ENCODE results near the gene RERE.
A peak's percentile ranks its signal among the peaks of the same experiment; 100 is the strongest.

RERE gene

DNA sequence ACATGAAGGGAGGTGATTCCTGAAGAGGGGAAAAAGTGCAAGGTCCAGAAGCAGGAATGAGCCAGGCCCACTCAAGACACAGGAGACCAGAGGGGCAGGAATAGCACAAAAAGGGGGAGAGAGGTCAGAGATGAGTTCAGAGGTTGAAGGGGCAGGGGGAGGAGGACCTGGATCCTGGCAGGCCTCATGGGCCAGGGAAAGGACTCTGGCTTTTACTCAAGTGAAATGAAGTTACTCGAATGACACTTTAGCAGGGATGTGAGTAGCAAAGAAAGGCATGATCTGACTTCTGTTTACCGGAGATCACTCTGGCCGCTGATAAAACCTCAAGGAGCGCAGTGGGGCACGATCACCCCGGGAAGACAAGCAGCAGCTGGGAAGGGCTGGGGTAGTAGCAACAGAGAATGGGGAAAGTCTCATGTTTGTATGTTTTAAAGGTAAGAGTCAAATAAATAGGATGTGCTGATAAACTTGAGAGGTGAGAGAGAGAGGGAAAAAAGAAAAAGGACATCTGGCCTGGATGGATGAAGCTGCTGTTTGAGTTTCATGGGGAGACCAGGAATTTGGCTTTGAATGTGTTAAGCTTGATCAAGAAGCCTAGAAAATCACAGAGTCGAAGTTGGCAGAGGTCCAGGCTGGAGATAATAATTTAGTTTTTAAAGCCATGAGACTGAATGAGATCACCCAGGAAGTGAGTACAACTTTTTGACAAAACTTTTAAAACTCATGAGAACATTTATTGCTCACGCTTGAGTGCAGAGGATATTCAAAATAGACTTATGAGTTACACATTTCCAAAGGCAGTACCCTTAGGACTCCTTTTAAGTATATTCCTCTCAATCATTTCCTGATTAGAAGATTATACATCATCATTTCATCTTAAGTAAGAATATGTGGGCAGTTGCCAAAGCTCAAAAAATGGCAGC, 156.0 kb downstream of the RERE start:
- no peak overlapping the region for H3K9ac ChIP-seq
- peak overlapping the region; percentile 51; the same call in 1 of the 2 replicates for H3K27ac ChIP-seq
- H3K36me3 ChIP-seq = peaks cover 23% of the 10 kb centered on the region; the same call in 1 of the 2 replicates
- H4K20me1 ChIP-seq = peaks cover 100% of the 10 kb centered on the region
- TF ChIP-seq Cebpa-rat (IDR thresholded peaks at IDR 0.05) = no peak
- H3K4me3 ChIP-seq = no peak overlapping the region
- peaks cover 64% of the 10 kb centered on the region for H3K4me1 ChIP-seq
- peak overlapping the region; percentile 86 for H3K4me2 ChIP-seq
- no peaks in the 10 kb centered on the region for H3K27me3 ChIP-seq
- no peaks in the 10 kb centered on the region for H3K9me3 ChIP-seq

DNA sequence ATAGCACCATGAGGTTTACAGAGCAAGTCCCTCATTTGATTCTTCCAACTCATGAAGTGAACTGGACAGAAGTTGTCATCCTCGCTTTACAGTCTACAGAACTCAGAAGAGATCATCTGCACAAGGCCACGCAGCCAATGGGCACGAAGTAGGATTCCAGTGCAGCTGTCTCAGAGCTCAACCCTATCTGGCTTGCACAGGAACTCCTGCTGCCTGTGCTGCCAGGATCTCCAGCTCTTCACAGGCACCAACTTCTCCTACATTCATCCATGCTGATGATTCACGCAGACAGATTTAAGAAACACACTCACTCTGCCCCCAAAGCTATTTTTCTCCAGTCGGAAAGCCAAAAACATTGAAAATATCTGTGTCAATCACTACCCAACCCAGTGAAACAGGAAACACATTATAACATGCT, 157.0 kb downstream of the RERE start:
- Histone ChIP-seq H3K4me2 (peak overlapping the region; percentile 86), H3K27me3 (no peaks in the 10 kb centered on the region), H3K9me3 (no peaks in the 10 kb centered on the region), H3K4me3 (no peak overlapping the region), H3K9ac (no peak overlapping the region), H3K4me1 (peaks cover 59% of the 10 kb centered on the region), H4K20me1 (peaks cover 100% of the 10 kb centered on the region), H3K27ac (peak overlapping the region; percentile 51; the same call in 1 of the 2 replicates), H3K36me3 (peaks cover 22% of the 10 kb centered on the region)
- TF ChIP-seq Cebpa-rat (IDR thresholded peaks at IDR 0.05) = no peak

DNA sequence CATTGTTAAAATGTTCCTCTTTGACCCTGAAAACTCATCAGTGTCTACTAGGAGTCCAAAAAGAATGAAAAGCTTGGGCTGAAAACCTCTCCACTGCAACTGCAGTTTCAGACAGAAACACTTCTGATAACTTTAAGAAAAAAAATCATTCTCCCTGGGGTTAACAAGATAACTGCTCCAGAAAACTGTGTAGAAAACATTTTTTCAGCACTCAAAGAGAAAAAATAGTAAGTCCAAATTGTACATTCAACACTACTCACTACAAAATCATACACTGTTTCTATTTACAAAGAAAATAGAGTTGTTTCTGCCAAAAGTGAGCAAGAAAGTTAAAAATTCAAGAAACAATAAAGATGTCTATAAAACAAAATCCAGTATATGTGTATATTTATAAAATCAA, 157.8 kb downstream of the RERE start:
- Histone ChIP-seq H3K4me1 (peaks cover 59% of the 10 kb centered on the region), H3K27ac (no peak overlapping the region), H3K36me3 (peaks cover 27% of the 10 kb centered on the region), H3K9ac (no peak overlapping the region), H4K20me1 (peaks cover 100% of the 10 kb centered on the region), H3K27me3 (no peaks in the 10 kb centered on the region), H3K4me3 (no peak overlapping the region), H3K9me3 (no peaks in the 10 kb centered on the region), H3K4me2 (no peak overlapping the region)
- no peak for TF ChIP-seq Cebpa-rat (IDR thresholded peaks at IDR 0.05)

DNA sequence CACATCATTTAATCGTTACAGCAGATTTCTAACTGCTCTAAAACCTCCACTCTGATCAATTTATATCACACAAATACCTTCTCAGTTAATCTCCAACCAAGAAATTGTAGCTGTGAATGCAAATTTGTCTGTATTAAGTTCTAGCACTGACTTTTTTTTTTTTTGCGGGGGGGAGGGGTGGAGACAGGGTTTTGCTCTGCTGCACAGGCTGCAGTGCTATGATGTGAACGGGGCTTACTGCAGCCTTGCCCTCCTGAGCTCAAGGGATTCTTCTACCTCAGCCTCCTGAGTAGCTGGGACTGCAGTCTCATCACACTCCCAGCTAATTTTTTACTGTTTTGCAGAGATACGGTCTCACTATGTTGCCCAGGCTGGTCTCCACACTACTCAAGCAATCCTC, 163.6 kb downstream of the RERE start:
- H3K27ac ChIP-seq = no peak overlapping the region
- H3K9me3 ChIP-seq = no peaks in the 10 kb centered on the region
- TF ChIP-seq Cebpa-rat (IDR thresholded peaks at IDR 0.05) = no peak
- peaks cover 52% of the 10 kb centered on the region for H3K4me1 ChIP-seq
- H4K20me1 ChIP-seq = peaks cover 100% of the 10 kb centered on the region
- no peak overlapping the region for H3K9ac ChIP-seq
- peaks cover 82% of the 10 kb centered on the region for H3K36me3 ChIP-seq
- H3K4me3 ChIP-seq = no peak overlapping the region
- peak overlapping the region; percentile 60 for H3K4me2 ChIP-seq
- no peaks in the 10 kb centered on the region for H3K27me3 ChIP-seq

DNA sequence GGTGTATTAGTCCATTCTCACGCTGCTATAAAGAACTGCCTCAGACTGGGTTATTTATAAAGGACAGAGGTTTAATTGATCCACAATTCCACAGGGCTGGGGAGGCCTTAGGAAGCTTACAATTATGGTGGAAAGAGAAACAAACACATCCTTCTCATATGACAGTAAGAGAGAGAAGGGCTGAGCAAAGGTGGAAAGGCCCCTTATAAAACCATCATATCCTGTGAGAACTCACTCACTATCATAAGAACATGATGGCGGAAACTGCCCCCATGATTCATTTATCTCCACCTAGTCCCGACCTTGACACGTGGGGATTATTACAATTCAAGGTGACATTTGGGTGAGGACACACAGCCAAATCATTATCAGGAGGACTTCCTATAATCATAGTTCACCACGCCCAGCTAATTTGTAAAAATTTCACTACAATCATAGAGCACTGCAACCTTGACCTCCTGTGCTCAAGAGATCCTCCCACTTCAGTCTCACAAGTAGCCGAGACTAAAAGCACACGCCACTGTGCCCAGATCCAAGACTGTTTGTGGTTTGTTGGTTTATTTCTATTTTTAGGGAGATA, 164.9 kb downstream of the RERE start:
- TF ChIP-seq Cebpa-rat (IDR thresholded peaks at IDR 0.05) = no peak
- H3K27me3 ChIP-seq = no peaks in the 10 kb centered on the region
- peak overlapping the region; percentile 4; the same call in 1 of the 2 replicates for H3K9ac ChIP-seq
- H3K9me3 ChIP-seq = no peaks in the 10 kb centered on the region
- H3K27ac ChIP-seq = peak overlapping the region; percentile 12
- peak overlapping the region; percentile 60 for H3K4me2 ChIP-seq
- H3K36me3 ChIP-seq = peaks cover 89% of the 10 kb centered on the region
- peaks cover 100% of the 10 kb centered on the region for H4K20me1 ChIP-seq
- no peak overlapping the region for H3K4me3 ChIP-seq
- peaks cover 62% of the 10 kb centered on the region for H3K4me1 ChIP-seq

DNA sequence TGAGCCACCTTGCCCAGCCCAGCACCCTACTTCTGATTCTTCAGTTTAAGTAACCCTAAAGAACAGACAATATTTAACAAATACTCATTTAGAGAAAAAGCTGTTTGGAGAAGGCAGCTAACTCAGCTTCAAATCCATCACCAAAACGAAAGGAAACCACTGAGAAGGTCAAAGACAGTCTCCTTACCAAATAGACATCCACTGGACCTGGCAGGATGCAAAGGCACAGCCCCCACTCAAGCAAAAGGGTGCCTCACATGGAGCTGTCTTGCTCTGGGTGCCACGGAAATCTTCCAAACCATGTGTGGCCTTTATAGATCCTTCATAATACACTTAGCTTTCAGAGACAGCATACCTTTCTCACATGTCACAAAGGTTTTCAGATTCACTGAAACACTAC, 165.5 kb downstream of the RERE start:
- Histone ChIP-seq H3K9me3 (no peaks in the 10 kb centered on the region), H3K36me3 (peaks cover 90% of the 10 kb centered on the region), H3K4me3 (no peak overlapping the region), H4K20me1 (peaks cover 100% of the 10 kb centered on the region), H3K27me3 (no peaks in the 10 kb centered on the region), H3K9ac (no peak overlapping the region), H3K4me2 (peak overlapping the region; percentile 60), H3K27ac (no peak overlapping the region), H3K4me1 (peaks cover 62% of the 10 kb centered on the region)
- TF ChIP-seq Cebpa-rat (IDR thresholded peaks at IDR 0.05) = no peak

DNA sequence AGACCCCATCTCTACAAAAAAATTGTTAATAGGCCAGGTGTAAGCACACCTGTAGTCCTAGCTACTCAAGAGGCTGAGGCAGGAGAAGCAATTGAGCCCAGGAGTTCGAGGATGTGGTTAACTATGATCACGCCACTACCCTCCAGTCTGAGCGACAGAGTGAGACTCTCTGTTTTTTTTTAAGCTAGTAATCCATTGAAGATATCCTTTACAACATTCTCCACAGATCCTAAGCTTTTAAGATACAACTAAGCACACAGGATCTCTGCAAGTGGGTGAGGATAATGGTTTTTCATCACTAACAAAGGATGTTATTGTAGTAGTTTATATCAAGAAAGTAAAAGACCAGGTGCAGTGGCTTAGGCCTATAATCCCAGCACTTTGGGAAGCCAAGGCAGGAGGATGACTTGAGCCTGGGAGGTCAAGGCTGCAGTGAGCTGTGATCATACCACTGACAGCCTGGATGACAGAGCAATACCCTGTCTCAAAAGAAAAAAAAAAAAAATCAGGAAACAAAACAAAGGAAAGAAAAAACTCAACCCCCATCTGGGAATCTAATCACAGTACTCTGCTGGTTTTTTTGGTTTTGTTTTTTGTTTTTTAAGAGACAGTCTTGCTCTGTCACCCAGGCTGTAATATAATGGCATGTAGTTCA, 166.1 kb downstream of the RERE start:
- Histone ChIP-seq H3K9ac (no peak overlapping the region), H4K20me1 (peaks cover 100% of the 10 kb centered on the region), H3K36me3 (peaks cover 91% of the 10 kb centered on the region), H3K9me3 (no peaks in the 10 kb centered on the region), H3K27ac (0 out of 2 replicates have a peak overlapping the region, but pooled peaks have one; percentile 0), H3K4me3 (no peak overlapping the region), H3K4me1 (peaks cover 62% of the 10 kb centered on the region), H3K27me3 (no peaks in the 10 kb centered on the region), H3K4me2 (peak overlapping the region; percentile 60)
- no peak for TF ChIP-seq Cebpa-rat (IDR thresholded peaks at IDR 0.05)

DNA sequence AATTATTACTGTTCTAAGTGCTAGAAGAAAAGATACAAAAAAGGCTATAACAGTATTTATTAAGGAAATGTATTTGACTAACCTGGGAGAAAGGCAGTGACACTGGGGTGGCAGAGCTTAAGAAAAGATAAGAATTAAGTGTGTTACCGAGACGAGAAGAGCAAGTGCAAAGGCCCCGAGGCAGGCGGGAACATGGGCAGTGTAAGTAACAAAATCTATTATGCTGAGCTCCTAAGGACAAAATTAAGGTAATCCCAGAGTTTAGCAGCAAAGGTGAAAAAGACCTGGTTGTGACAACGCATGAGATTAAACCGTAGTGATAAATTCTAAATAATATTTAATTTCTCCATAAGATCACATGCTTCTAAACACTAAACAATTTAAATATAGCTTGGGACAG, 167.6 kb downstream of the RERE start:
- no peak for TF ChIP-seq Cebpa-rat (IDR thresholded peaks at IDR 0.05)

DNA sequence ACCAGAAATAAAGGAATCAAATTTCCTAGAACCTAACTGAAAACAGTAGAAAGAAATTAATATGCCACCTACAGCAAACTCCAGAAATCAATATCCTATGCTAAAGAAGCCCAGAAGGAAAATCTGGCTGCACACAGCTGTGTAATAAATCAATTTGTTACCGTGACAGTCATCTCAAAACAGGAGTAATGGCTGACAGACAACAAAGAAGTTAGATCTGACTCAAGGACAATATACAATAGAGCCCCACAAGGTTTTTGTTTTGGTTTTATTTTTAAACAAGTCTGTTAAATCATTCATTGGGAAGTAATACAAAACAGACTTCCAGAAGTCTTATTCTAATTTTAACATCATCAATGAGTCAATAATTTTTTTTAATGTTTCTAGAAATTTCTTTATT, 168.4 kb downstream of the RERE start:
- Histone ChIP-seq H3K4me2 (no peak overlapping the region), H3K9ac (no peak overlapping the region), H3K9me3 (no peaks in the 10 kb centered on the region), H3K4me1 (peaks cover 58% of the 10 kb centered on the region), H3K27ac (no peak overlapping the region), H3K36me3 (peaks cover 90% of the 10 kb centered on the region), H4K20me1 (peaks cover 100% of the 10 kb centered on the region), H3K4me3 (no peak overlapping the region), H3K27me3 (no peaks in the 10 kb centered on the region)
- no peak for TF ChIP-seq Cebpa-rat (IDR thresholded peaks at IDR 0.05)

More for the DNA sequence above, 167.6 kb downstream of the RERE start:
- Histone ChIP-seq H3K4me1 (peaks cover 58% of the 10 kb centered on the region), H3K27ac (no peak overlapping the region), H3K4me2 (no peak overlapping the region), H3K9me3 (no peaks in the 10 kb centered on the region), H3K36me3 (peaks cover 90% of the 10 kb centered on the region), H3K9ac (no peak overlapping the region), H4K20me1 (peaks cover 100% of the 10 kb centered on the region), H3K27me3 (no peaks in the 10 kb centered on the region), H3K4me3 (no peak overlapping the region)
